HepG2 (cell line): ENCODE results near the gene DUSP16. TPM values are rescaled to one million over a fixed set of nuclear protein-coding genes. Genes with fewer than 3 reads are reported as not detected.

ENCODE experiments used
- ATAC-seq: fragments of 200-7000 bp; cut with Tn5 transposase; 3 replicates; pipeline ENCODE4 v1.9.1; 2020; ENCODE audit warnings: mild to moderate bottlenecking, moderate library complexity
- BruUV-seq: library from RNA; stranded (reverse); fragments of 400-500 nt; replicated peaks from 2 replicates; lab custom pipeline; 2021; lab: Mats Ljungman, UMichigan
- CTCF ChIA-PET: fragments of 300-600 bp; formaldehyde crosslinking; extraction: SDS; loops from one replicate; lab custom pipeline; 2021; ENCODE audit warnings: low total read pairs, inconsistent platforms, low intra/inter-chr PET ratio; lab: Yijun Ruan, JAX
- POLR2A ChIA-PET: fragments of 350-600 bp; sonication (Branson Sonifier 250); formaldehyde crosslinking; loops from one replicate; lab custom pipeline; 2020; ENCODE audit warnings: antibody characterized with exemption, inconsistent platforms; lab: Yijun Ruan, JAX
- DNase-seq: peaks from one replicate; pipeline ENCODE4 v3.0.0-alpha.2; 2015; ENCODE audit warnings: low spot score
- FAIRE-seq: peaks from 3 replicates; lab custom pipeline; 2011; peaks lifted over from hg19 to GRCh38; lab: Jason Lieb, UNC
- H2AFZ ChIP-seq: one replicate; pipeline ENCODE4 v1.6.1; 2011; ENCODE audit warnings: low read length, inconsistent platforms
- H3K27ac ChIP-seq: fragments of 300-600 bp; 3 replicates; pipeline ENCODE4 v1.8.0; 2011; ENCODE audit warnings: mixed run types, mild to moderate bottlenecking, mixed read lengths, low read length, inconsistent platforms; ENCODE audit not compliant: insufficient read depth; ENCODE audit errors: extremely low read length
- H3K27me3 ChIP-seq, 2 experiments: fragments of 200-600 bp in 1 of 2; 2 replicates in 1 of 2; 3 replicates in 1 of 2; pipeline versions ENCODE4 v1.6.0 to v1.8.0; 2011; ENCODE audit warnings: low read length in 2 of 2, mild to moderate bottlenecking in 2 of 2, moderate library complexity in 2 of 2, inconsistent platforms in 1 of 2; ENCODE audit not compliant: insufficient read depth in 2 of 2, control insufficient read depth in 1 of 2
- H3K36me3 ChIP-seq, 2 experiments: fragments of 200-600 bp in 1 of 2; replicated peaks in 1 of 2; 2 replicates in 1 of 2; 3 replicates in 1 of 2; pipeline versions ENCODE4 v1.5.1 to v1.8.0; 2011; ENCODE audit warnings: low read length in 2 of 2, inconsistent platforms in 1 of 2; ENCODE audit not compliant: insufficient read depth in 2 of 2, control insufficient read depth in 1 of 2
- H3K4me1 ChIP-seq: 2 replicates; pipeline ENCODE4 v1.5.1; 2012; ENCODE audit warnings: low read length, inconsistent platforms; ENCODE audit not compliant: insufficient read depth
- H3K4me2 ChIP-seq: 2 replicates; pipeline ENCODE4 v1.6.0; 2011; ENCODE audit warnings: low read depth, low read length, inconsistent platforms
- H3K4me3 ChIP-seq, 3 experiments: fragments of 200-600 bp in 1 of 3; sonication (generic), shearing (Covaris generic) in 1 of 3; replicated peaks in 1 of 3; 2 replicates each; pipeline ENCODE4 v1.5.1; 2011 to 2016; ENCODE audit warnings: low read length in 3 of 3, inconsistent platforms in 2 of 3, low read depth in 2 of 3, mild to moderate bottlenecking in 2 of 3, control low read depth in 1 of 3, mixed read lengths in 1 of 3; ENCODE audit not compliant: insufficient read depth in 1 of 3
- H3K79me2 ChIP-seq: one replicate; pipeline ENCODE4 v1.6.1; 2011; ENCODE audit warnings: low read length, inconsistent platforms; ENCODE audit not compliant: insufficient read depth
- H3K9ac ChIP-seq: 2 replicates; pipeline ENCODE4 v1.6.0; 2011; ENCODE audit warnings: mild to moderate bottlenecking, low read depth, low read length, inconsistent platforms; ENCODE audit not compliant: insufficient read depth
- H3K9me3 ChIP-seq: 2 replicates; pipeline ENCODE4 v1.5.1; 2012; ENCODE audit warnings: mild to moderate bottlenecking, low read length
- H4K20me1 ChIP-seq: 2 replicates; pipeline ENCODE4 v1.6.0; 2011; ENCODE audit warnings: inconsistent platforms, mild to moderate bottlenecking, low read length, moderate library complexity; ENCODE audit not compliant: insufficient read depth
- DPF2 ChIP-seq: sonication (generic); formaldehyde crosslinking; IDR thresholded peaks from 2 replicates; pipeline ENCODE4 v1.4.0; 2020; ENCODE audit warnings: mild to moderate bottlenecking, low read depth, missing genetic modification reagents, borderline replicate concordance
- EP300 ChIP-seq, 3 experiments: sonication (generic) in 1 of 3; formaldehyde crosslinking in 1 of 3; IDR thresholded peaks; 2 replicates each; pipeline versions ENCODE4 v1.5.1 to v1.6.1; 2011 to 2020; ENCODE audit warnings: low read depth in 2 of 3, low read length in 2 of 3, borderline replicate concordance in 1 of 3, improper control_type of control experiment in 1 of 3, mild to moderate bottlenecking in 1 of 3, missing genetic modification reagents in 1 of 3, moderate library complexity in 1 of 3
- FUBP1 ChIP-seq: sonication (generic); formaldehyde crosslinking; IDR thresholded peaks from 2 replicates; pipeline ENCODE4 v1.5.1; 2020; ENCODE audit warnings: missing genetic modification reagents, mild to moderate bottlenecking, borderline replicate concordance
- KDM3A ChIP-seq: IDR thresholded peaks from 2 replicates; pipeline ENCODE4 v1.6.1; 2018; ENCODE audit warnings: low read depth, missing compliant biosample characterization
- REST ChIP-seq, 2 experiments: IDR thresholded peaks; 2 replicates each; pipeline ENCODE4 v1.6.1; 2011 to 2012; ENCODE audit warnings: low read length in 2 of 2, borderline replicate concordance in 1 of 2, low read depth in 1 of 2, mild to moderate bottlenecking in 1 of 2, moderate library complexity in 1 of 2
- SAFB2 ChIP-seq: sonication (generic); formaldehyde crosslinking; IDR thresholded peaks from 2 replicates; pipeline ENCODE4 v1.5.1; 2020; ENCODE audit warnings: missing genetic modification reagents, low read depth, mild to moderate bottlenecking, borderline replicate concordance
- SOX5 ChIP-seq: IDR thresholded peaks from 2 replicates; pipeline ENCODE4 v1.6.1; 2016; ENCODE audit warnings: borderline replicate concordance
- SYNCRIP ChIP-seq: fragments of 200-400 bp; formaldehyde crosslinking; IDR thresholded peaks from 2 replicates; pipeline ENCODE4 v1.6.1; 2018; ENCODE audit warnings: mild to moderate bottlenecking, low read depth, low read length; ENCODE audit not compliant: insufficient read depth
- ZBTB26 ChIP-seq: IDR thresholded peaks from 2 replicates; pipeline ENCODE4 v1.6.1; 2016; ENCODE audit warnings: missing compliant biosample characterization, missing genetic modification reagents, borderline replicate concordance
- ZBTB4 ChIP-seq: sonication (generic); formaldehyde crosslinking; IDR thresholded peaks from 2 replicates; pipeline ENCODE4 v1.4.0; 2020; ENCODE audit warnings: missing genetic modification reagents, mild to moderate bottlenecking, borderline replicate concordance
- ZNF20 ChIP-seq: sonication (generic); formaldehyde crosslinking; IDR thresholded peaks from 2 replicates; pipeline ENCODE4 v1.4.0; 2020; ENCODE audit warnings: mild to moderate bottlenecking, moderate library complexity, missing genetic modification reagents
- ZNF232 ChIP-seq: sonication (generic); formaldehyde crosslinking; IDR thresholded peaks from 2 replicates; pipeline ENCODE4 v1.4.0; 2020; ENCODE audit warnings: missing genetic modification reagents, borderline replicate concordance
- WGBS: methylation state at CpG from one replicate; pipeline ENCODE4 v1.1.6; 2017; ENCODE audit warnings: low lambda C conversion rate; 5-methylcytosine and 5-hydroxymethylcytosine counted together
- in situ Hi-C: cut with HindIII; loops from 2 replicates; pipeline ENCODE4 v1.10.0; 2017; ENCODE audit warnings: low pct_unique_long_range_greater_than_20kb; ENCODE audit not compliant: extremely low pct_ligation_motif_present
- intact Hi-C: fragments of 100-400 bp; cut with micrococcal nuclease; formaldehyde crosslinking; loops from one replicate; pipeline ENCODE4 v1.10.0; 2022; ENCODE audit not compliant: unreplicated experiment
- polyA plus RNA-seq, 8 experiments: library from polyadenylated mRNA; depleted of rRNA in 3 of 8; stranded (reverse) in 7 of 8; unstranded in 1 of 8; fragments of >200 nt; fragmentation: Illumina TruSeq in 4 of 8; extraction: Trizol in 4 of 8; gene quantifications; 2 replicates each; pipeline versions ENCODE4 v1.2.1 to v1.2.3, GENCODE V29; 2011 to 2016; ENCODE audit warnings: low read depth in 4 of 8, missing spikeins in 1 of 8, mixed read lengths in 1 of 8; ENCODE audit not compliant: insufficient read depth in 1 of 8
- total RNA-seq, 5 experiments: library from RNA; depleted of rRNA; stranded (reverse); fragments of >200 nt; fragmentation: Illumina TruSeq; extraction: Trizol; gene quantifications; 2 replicates each; pipeline ENCODE4 v1.2.3, GENCODE V29; 2016; ENCODE audit warnings: low read depth in 1 of 5

Gene DUSP16
- total and polyA plus RNA-seq, 2 of the 13 experiments (the other 11 are each of a cell fraction or from before 2014, with no cell fraction given) = 45.7 to 46.6 TPM

- in situ Hi-C loops (no loop called here), intact Hi-C loops (no loop called here)
- ATAC-seq = no peak
- FAIRE-seq = no peak
- Histone ChIP-seq H3K4me3 (no peak overlapping the region), H2AFZ (no peak overlapping the region), H3K9ac (no peak overlapping the region), H3K4me1 (peaks cover 6% of the 10 kb centered on the region), H3K4me2 (no peak overlapping the region), H4K20me1 (no peaks in the 10 kb centered on the region), H3K9me3 (no peaks in the 10 kb centered on the region), H3K27ac (no peak overlapping the region), H3K27me3 (no peaks in the 10 kb centered on the region), H3K36me3 (peaks cover 0 to 2% of the 10 kb centered on the region in 2 experiments; a peak in 3 of 5 replicates), H3K79me2 (no peaks in the 10 kb centered on the region)
- DNase-seq = no peak
- no TSS peak for BruUV-seq
- WGBS = 94% methylated on average over 6 of the region's 6 CpGs
- POLR2A ChIA-PET = interaction anchor here (1.3 kb wide), 1 partner anchor 19 kb away, joined by 3 read pairs; no protein-coding TSS in a partner anchor
- CTCF ChIA-PET = no interaction called here
- TF ChIP-seq KDM3A (CRISPR knock-in tag) (no peak), FUBP1 (CRISPR knock-in tag) (no peak), SOX5 (CRISPR knock-in tag) (no peak), EP300 (IDR thresholded peaks at IDR 0.05; ENCODE audit: low read depth in 2 of 2, low read length in 2 of 2) (no peak), EP300 (CRISPR knock-in tag; IDR thresholded peaks at IDR 0.05; ENCODE audit: borderline replicate concordance) (no peak), REST (IDR thresholded peaks at IDR 0.05; ENCODE audit: borderline replicate concordance in 1 of 2, low read depth in 1 of 2, low read length in 2 of 2) (no peak), ZBTB26 (CRISPR knock-in tag) (no peak), ZBTB4 (CRISPR knock-in tag) (no peak), SYNCRIP (no peak), DPF2 (CRISPR knock-in tag) (no peak), ZNF232 (CRISPR knock-in tag) (no peak), ZNF20 (CRISPR knock-in tag) (no peak), SAFB2 (CRISPR knock-in tag) (no peak)
Measured at GRCh38 chr12:12467264-12467663, 95.4 kb downstream of the DUSP16 start.
